CD14-positive monocyte (primary cell): ENCODE data around the gene TXNL4A. TPM values are rescaled to one million over a fixed set of nuclear protein-coding genes. Genes with fewer than 3 reads are reported as not detected.

Experiments
- DNase-seq, 3 donors: peaks; one replicate each; pipeline ENCODE4 v3.0.0-alpha.2; 2011 to 2022
- H2AFZ ChIP-seq: 2 replicates; pipeline ENCODE4 v1.6.0; 2012; ENCODE audit warnings: mild to moderate bottlenecking, low read depth, low read length, inconsistent platforms; ENCODE audit not compliant: insufficient read depth, poor library complexity, severe bottlenecking
- H3K27ac ChIP-seq, 2 donors: 1 replicate in 1 of 2; 2 replicates in 1 of 2; pipeline ENCODE4 v1.5.1; 2012 to 2013; ENCODE audit warnings: low read length in 2 of 2, control low read depth in 1 of 2, inconsistent platforms in 1 of 2, low read depth in 1 of 2, mild to moderate bottlenecking in 1 of 2
- H3K27me3 ChIP-seq, 2 donors: one replicate each; pipeline versions ENCODE4 v1.6.0 to v1.6.1; 2011 to 2013; ENCODE audit warnings: low read length in 2 of 2; ENCODE audit not compliant: control insufficient read depth in 2 of 2, insufficient read depth in 2 of 2
- H3K36me3 ChIP-seq, 2 donors: replicated peaks in 1 of 2; 1 replicate in 1 of 2; 2 replicates in 1 of 2; pipeline versions ENCODE4 v1.5.1 to v1.6.1; 2012 to 2013; ENCODE audit warnings: low read length in 2 of 2, control low read depth in 1 of 2, inconsistent platforms in 1 of 2, mild to moderate bottlenecking in 1 of 2; ENCODE audit not compliant: insufficient read depth in 2 of 2, control insufficient read depth in 1 of 2
- H3K4me1 ChIP-seq, 2 donors: 1 replicate in 1 of 2; 2 replicates in 1 of 2; pipeline versions ENCODE4 v1.5.1 to v1.6.1; 2012 to 2013; ENCODE audit warnings: low read length in 2 of 2, control low read depth in 1 of 2, inconsistent platforms in 1 of 2, mild to moderate bottlenecking in 1 of 2, moderate library complexity in 1 of 2; ENCODE audit not compliant: insufficient read depth in 2 of 2, control insufficient read depth in 1 of 2
- H3K4me2 ChIP-seq: replicated peaks from 2 replicates; pipeline ENCODE3; 2012; ENCODE audit warnings: low read length, moderate library complexity, mild to moderate bottlenecking; ENCODE audit not compliant: poor library complexity, severe bottlenecking; ENCODE audit errors: extremely low read depth
- H3K4me3 ChIP-seq, 3 experiments: fragments of 200-600 bp in 1 of 3; sonication (generic) in 1 of 3; replicated peaks in 1 of 3; 1 replicate in 2 of 3; 2 replicates in 1 of 3; pipeline ENCODE4 v1.5.1; 2011 to 2013; ENCODE audit warnings: low read length in 3 of 3, mild to moderate bottlenecking in 3 of 3, control low read depth in 2 of 3, low read depth in 2 of 3, inconsistent platforms in 1 of 3, moderate library complexity in 1 of 3
- H3K79me2 ChIP-seq: 2 replicates; pipeline ENCODE4 v1.6.0; 2012; ENCODE audit warnings: mild to moderate bottlenecking, control low read depth, inconsistent platforms, low read length, moderate library complexity; ENCODE audit not compliant: insufficient read depth
- H3K9ac ChIP-seq: 2 replicates; pipeline ENCODE4 v1.6.0; 2017; ENCODE audit warnings: low read length, mild to moderate bottlenecking; ENCODE audit not compliant: insufficient read depth, poor library complexity, severe bottlenecking
- H3K9me3 ChIP-seq, 2 donors: replicated peaks in 1 of 2; 1 replicate in 1 of 2; 2 replicates in 1 of 2; pipeline versions ENCODE4 v1.5.1 to v1.6.1; 2012 to 2013; ENCODE audit warnings: low read length in 2 of 2, control low read depth in 1 of 2; ENCODE audit not compliant: control insufficient read depth in 1 of 2, insufficient read depth in 1 of 2
- H4K20me1 ChIP-seq: 2 replicates; pipeline ENCODE4 v1.6.0; 2012; ENCODE audit warnings: mild to moderate bottlenecking, low read length, control low read depth, moderate library complexity; ENCODE audit not compliant: insufficient read depth
- H3K27ac Mint-ChIP-seq, 7 donors: one replicate each; pipeline ENCODE4 v1.8.0; 2020; ENCODE audit warnings: mild to moderate bottlenecking in 7 of 7, mixed read lengths in 7 of 7, moderate library complexity in 6 of 7, inconsistent platforms in 2 of 7
- H3K27me3 Mint-ChIP-seq, 3 donors: one replicate each; pipeline ENCODE4 v1.8.0; 2021 to 2022; ENCODE audit warnings: low read depth in 3 of 3, mild to moderate bottlenecking in 3 of 3, mixed read lengths in 3 of 3, moderate library complexity in 3 of 3, inconsistent platforms in 1 of 3
- H3K36me3 Mint-ChIP-seq, 2 donors: one replicate each; pipeline ENCODE4 v1.8.0; 2020; ENCODE audit warnings: mixed read lengths in 2 of 2, inconsistent platforms in 1 of 2, mild to moderate bottlenecking in 1 of 2
- H3K4me1 Mint-ChIP-seq: one replicate; pipeline ENCODE4 v1.8.0; 2020; ENCODE audit warnings: mild to moderate bottlenecking, mixed read lengths
- H3K4me3 Mint-ChIP-seq, 2 donors: one replicate each; pipeline ENCODE4 v1.8.0; 2020; ENCODE audit warnings: mild to moderate bottlenecking in 2 of 2, mixed read lengths in 2 of 2, moderate library complexity in 1 of 2
- H3K9me3 Mint-ChIP-seq, 7 donors: one replicate each; pipeline ENCODE4 v1.8.0; 2020 to 2022; ENCODE audit warnings: mixed read lengths in 7 of 7, mild to moderate bottlenecking in 6 of 7, moderate library complexity in 6 of 7, inconsistent platforms in 2 of 7
- CTCF ChIP-seq: fragments of 200-600 bp; IDR thresholded peaks from one replicate; pipeline ENCODE4 v1.8.0; 2022; ENCODE audit warnings: antibody characterized with exemption, mild to moderate bottlenecking
- WGBS: methylation state at CpG from one replicate; pipeline ENCODE4 v1.1.5; 2013; ENCODE audit warnings: missing lambda C conversion rate; ENCODE audit not compliant: insufficient coverage; 5-methylcytosine and 5-hydroxymethylcytosine counted together
- intact Hi-C, 2 donors: fragments of 100-400 bp; cut with micrococcal nuclease; formaldehyde crosslinking; loops; one replicate each; pipeline versions ENCODE4 v1.15.0 to v1.15.1; 2023
- polyA plus RNA-seq, 3 donors: library from polyadenylated mRNA; depleted of rRNA in 1 of 3; unstranded in 2 of 3; stranded (reverse) in 1 of 3; fragments of 300-500 nt in 2 of 3; fragments of >200 nt in 1 of 3; fragmentation: Illumina TruSeq in 2 of 3; gene quantifications; 1 replicate in 2 of 3; 2 replicates in 1 of 3; pipeline ENCODE4 v1.2.3, GENCODE V29; 2012 to 2021

Gene TXNL4A
- polyA plus RNA-seq, 3 donors, result 34.5 to 192 (median 150) TPM

GRCh38 chr18:79928563-79928960, 59.8 kb downstream of the TXNL4A start:
- Mint-ChIP-seq H3K36me3 (peaks cover 84 to 96% of the 10 kb centered on the region in 2 donors), H3K9me3 (peaks cover 62 to 80% (median 73%) of the 10 kb centered on the region in 7 donors), H3K4me1 (no peaks in the 10 kb centered on the region), H3K27ac (no peak overlapping the region), H3K27me3 (peaks cover 0 to 1% (median 0%) of the 10 kb centered on the region in 3 donors), H3K4me3 (no peak overlapping the region)
- H2AFZ ChIP-seq, result no peak overlapping the region
- TF ChIP-seq CTCF, result no peak
- no peak overlapping the region for H3K4me3 ChIP-seq
- H3K27me3 ChIP-seq, result no peaks in the 10 kb centered on the region
- H3K36me3 ChIP-seq, result peaks cover 52 to 99% of the 10 kb centered on the region in 2 donors
- WGBS, result 98% methylated on average over 9 of the region's 9 CpGs
- no peak overlapping the region for H3K27ac ChIP-seq
- H3K4me2 ChIP-seq, result no peak overlapping the region
- no peak for DNase-seq
- no peak overlapping the region for H3K9ac ChIP-seq
- peaks cover 60 to 67% of the 10 kb centered on the region in 2 donors for H3K9me3 ChIP-seq
- peaks cover 69% of the 10 kb centered on the region for H4K20me1 ChIP-seq
- no peaks in the 10 kb centered on the region for H3K4me1 ChIP-seq
- H3K79me2 ChIP-seq, result peaks cover 80% of the 10 kb centered on the region
- intact Hi-C loops, result no loop called here

GRCh38 chr18:79927607-79928562, 60.5 kb downstream of the TXNL4A start:
- Histone ChIP-seq H3K4me3 (no peak overlapping the region), H3K27ac (no peak overlapping the region), H2AFZ (no peak overlapping the region), H3K4me1 (no peaks in the 10 kb centered on the region), H3K4me2 (no peak overlapping the region), H3K79me2 (peaks cover 76% of the 10 kb centered on the region), H3K27me3 (no peaks in the 10 kb centered on the region), H3K9me3 (peaks cover 60% of the 10 kb centered on the region in 2 donors), H4K20me1 (peaks cover 63% of the 10 kb centered on the region), H3K9ac (no peak overlapping the region), H3K36me3 (peaks cover 54 to 98% of the 10 kb centered on the region in 2 donors)
- Mint-ChIP-seq H3K4me3 (no peak overlapping the region), H3K36me3 (peaks cover 83 to 96% of the 10 kb centered on the region in 2 donors), H3K4me1 (no peaks in the 10 kb centered on the region), H3K9me3 (peaks cover 60 to 80% (median 71%) of the 10 kb centered on the region in 7 donors), H3K27ac (no peak overlapping the region), H3K27me3 (peaks cover 0 to 1% (median 0%) of the 10 kb centered on the region in 3 donors)
- intact Hi-C loops, result no loop called here
- 99% methylated on average over 13 of the region's 25 CpGs for WGBS
- DNase-seq, result no peak
- no peak for TF ChIP-seq CTCF
